Progenitor cell of endocrine pancreas (in vitro differentiated cells): Measurements from ENCODE around the gene IRF2BP1. TPM values are rescaled to one million over a fixed set of nuclear protein-coding genes. Genes with fewer than 3 reads are reported as not detected.

ENCODE experiments used
- DNase-seq: peaks from one replicate; pipeline ENCODE4 v3.0.0; 2021; ENCODE audit warnings: low spot score; ENCODE audit not compliant: unreplicated experiment
- H3K27ac Mint-ChIP-seq: 2 replicates; pipeline ENCODE4 v1.8.0; 2021; ENCODE audit warnings: mild to moderate bottlenecking, moderate library complexity, mixed read lengths
- H3K27me3 Mint-ChIP-seq: 2 replicates; pipeline ENCODE4 v1.8.0; 2021; ENCODE audit warnings: mixed read lengths
- H3K36me3 Mint-ChIP-seq: 2 replicates; pipeline ENCODE4 v1.8.0; 2022; ENCODE audit warnings: mixed read lengths; ENCODE audit not compliant: insufficient read depth
- H3K4me1 Mint-ChIP-seq: 2 replicates; pipeline ENCODE4 v1.8.0; 2021; ENCODE audit warnings: low read depth, mixed read lengths
- H3K4me3 Mint-ChIP-seq: 2 replicates; pipeline ENCODE4 v1.8.0; 2021; ENCODE audit warnings: low read depth, mild to moderate bottlenecking, moderate library complexity, mixed read lengths
- H3K9me3 Mint-ChIP-seq: 2 replicates; pipeline ENCODE4 v1.8.0; 2021; ENCODE audit warnings: low read depth, mixed read lengths
- total RNA-seq: library from RNA; stranded (reverse); gene quantifications from 2 replicates; pipeline ENCODE4 v1.2.1, GENCODE V29; 2021
- TF ChIP-seq, protein P1 (sequence below): fragments of 200-600 bp; sonication (generic); IDR thresholded peaks from one replicate; pipeline ENCODE4 v1.5.0; 2021; ENCODE audit warnings: antibody characterized with exemption, mild to moderate bottlenecking; ENCODE audit not compliant: unreplicated experiment

IRF2BP1 gene
- total RNA-seq, 1 donor from 2014 or later = 35.0 TPM

- no peak for DNase-seq
- H3K36me3 Mint-ChIP-seq = no peaks in the 10 kb centered on the region
- peak overlapping the region; percentile 89 for H3K4me3 Mint-ChIP-seq
- H3K9me3 Mint-ChIP-seq = no peaks in the 10 kb centered on the region
- peaks cover 34% of the 10 kb centered on the region for H3K4me1 Mint-ChIP-seq
- no peaks in the 10 kb centered on the region for H3K27me3 Mint-ChIP-seq
- TF ChIP-seq, protein P1, sequence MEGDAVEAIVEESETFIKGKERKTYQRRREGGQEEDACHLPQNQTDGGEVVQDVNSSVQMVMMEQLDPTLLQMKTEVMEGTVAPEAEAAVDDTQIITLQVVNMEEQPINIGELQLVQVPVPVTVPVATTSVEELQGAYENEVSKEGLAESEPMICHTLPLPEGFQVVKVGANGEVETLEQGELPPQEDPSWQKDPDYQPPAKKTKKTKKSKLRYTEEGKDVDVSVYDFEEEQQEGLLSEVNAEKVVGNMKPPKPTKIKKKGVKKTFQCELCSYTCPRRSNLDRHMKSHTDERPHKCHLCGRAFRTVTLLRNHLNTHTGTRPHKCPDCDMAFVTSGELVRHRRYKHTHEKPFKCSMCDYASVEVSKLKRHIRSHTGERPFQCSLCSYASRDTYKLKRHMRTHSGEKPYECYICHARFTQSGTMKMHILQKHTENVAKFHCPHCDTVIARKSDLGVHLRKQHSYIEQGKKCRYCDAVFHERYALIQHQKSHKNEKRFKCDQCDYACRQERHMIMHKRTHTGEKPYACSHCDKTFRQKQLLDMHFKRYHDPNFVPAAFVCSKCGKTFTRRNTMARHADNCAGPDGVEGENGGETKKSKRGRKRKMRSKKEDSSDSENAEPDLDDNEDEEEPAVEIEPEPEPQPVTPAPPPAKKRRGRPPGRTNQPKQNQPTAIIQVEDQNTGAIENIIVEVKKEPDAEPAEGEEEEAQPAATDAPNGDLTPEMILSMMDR = no peak
- peak overlapping the region; percentile 90 for H3K27ac Mint-ChIP-seq
Observed at GRCh38 chr19:45864629-45865082, 21.3 kb downstream of the IRF2BP1 start.

- Mint-ChIP-seq H3K9me3 (no peaks in the 10 kb centered on the region), H3K4me3 (peak within 1 kb of the TSS; percentile 89), H3K27me3 (no peaks in the 10 kb centered on the region), H3K4me1 (peaks cover 34% of the 10 kb centered on the region), H3K27ac (peak within 1 kb of the TSS; percentile 98), H3K36me3 (no peaks in the 10 kb centered on the region)
- DNase-seq = peak; percentile 71
- TF ChIP-seq, protein P1 = peak; percentile 89
Observed at GRCh38 chr19:45863840-45864628, 21.9 kb downstream of the IRF2BP1 start, which contains the start of gene FOXA3. TSS of gene FOXA3 (plus strand) at chr19:45864326. CDS start at chr19:45864457, 131 bp downstream.

DNA sequence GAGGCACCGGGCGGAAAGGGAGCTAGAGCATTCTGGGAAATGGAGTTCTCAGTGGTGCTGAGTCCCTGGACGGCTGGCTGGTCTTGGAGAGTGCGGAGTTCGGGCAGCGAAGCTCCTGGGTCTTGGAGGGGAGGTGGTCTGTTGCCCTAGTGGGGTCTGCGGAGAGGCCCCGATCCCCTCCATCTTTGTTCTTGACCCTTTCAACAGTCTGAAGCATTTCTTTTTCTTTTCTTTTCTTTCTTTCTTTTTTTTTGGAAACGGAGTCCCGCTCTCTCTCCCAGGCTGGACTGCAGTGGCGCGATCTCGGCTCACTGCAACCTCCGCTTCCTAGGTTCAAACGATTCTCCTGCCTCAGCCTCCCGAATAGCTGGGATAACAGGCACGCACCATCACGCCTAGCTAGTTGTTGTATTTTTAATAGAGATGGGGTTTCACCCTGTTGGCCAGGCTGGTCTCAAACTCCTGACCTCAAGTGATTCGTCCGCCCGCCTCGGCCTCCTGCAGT, 22.6 kb downstream of the IRF2BP1 start:
- Mint-ChIP-seq H3K27ac (peak overlapping the region; percentile 98), H3K4me1 (peaks cover 34% of the 10 kb centered on the region), H3K4me3 (peak overlapping the region; percentile 89), H3K27me3 (no peaks in the 10 kb centered on the region), H3K9me3 (no peaks in the 10 kb centered on the region), H3K36me3 (no peaks in the 10 kb centered on the region)
- no peak for DNase-seq
- TF ChIP-seq, protein P1 = no peak

DNA sequence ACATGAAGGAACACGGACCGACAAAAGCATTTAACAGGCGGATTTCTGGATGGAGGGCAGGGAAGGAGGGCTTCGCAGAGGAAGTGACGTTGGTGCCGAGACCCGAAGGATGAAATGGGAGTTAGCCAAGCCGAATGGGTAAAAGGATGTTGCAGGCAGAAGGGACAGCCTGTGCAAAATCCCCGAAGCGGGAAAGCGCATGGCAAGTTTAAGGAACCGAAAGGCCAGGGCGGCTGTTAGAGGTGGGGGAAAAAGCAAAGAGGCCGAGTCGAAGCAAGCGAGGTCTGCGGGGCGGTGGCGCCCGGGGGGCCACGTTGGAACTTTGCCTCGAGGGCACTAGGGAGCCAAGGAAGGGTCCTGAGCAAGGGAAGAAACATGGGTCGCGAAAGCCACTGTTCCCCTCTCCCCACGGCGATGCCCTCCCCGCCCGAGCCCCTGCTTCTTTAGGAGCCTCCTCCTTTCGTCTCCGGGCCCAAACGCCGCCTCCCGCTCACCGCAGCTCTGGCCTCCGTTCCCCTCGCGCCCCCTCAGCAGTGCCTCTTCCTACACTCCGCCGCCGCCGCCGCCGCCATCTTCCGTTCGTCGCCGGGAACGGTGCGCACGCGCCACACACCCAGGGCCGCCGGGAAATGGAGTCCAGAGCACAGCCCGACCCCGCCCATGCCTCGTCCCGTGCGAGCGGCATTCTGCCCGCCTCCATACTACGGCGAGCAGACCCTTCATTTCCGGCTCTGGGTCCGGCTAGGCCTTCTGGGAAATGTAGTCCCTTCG, 23.2 kb downstream of the IRF2BP1 start, which contains the start of gene SYMPK:
Gene SYMPK (minus strand): TSS at position 584 of the 771 bp plus-strand sequence. CDS start 8,652 bp downstream, outside the sequence.
- H3K9me3 Mint-ChIP-seq = no peaks in the 10 kb centered on the region
- DNase-seq = peak; percentile 98
- peak within 1 kb of the TSS; percentile 89 for H3K4me3 Mint-ChIP-seq
- TF ChIP-seq, protein P1 = no peak
- H3K36me3 Mint-ChIP-seq = peaks cover 3% of the 10 kb centered on the region
- H3K27me3 Mint-ChIP-seq = no peaks in the 10 kb centered on the region
- H3K4me1 Mint-ChIP-seq = peaks cover 32% of the 10 kb centered on the region
- peak within 1 kb of the TSS; percentile 98 for H3K27ac Mint-ChIP-seq

DNA sequence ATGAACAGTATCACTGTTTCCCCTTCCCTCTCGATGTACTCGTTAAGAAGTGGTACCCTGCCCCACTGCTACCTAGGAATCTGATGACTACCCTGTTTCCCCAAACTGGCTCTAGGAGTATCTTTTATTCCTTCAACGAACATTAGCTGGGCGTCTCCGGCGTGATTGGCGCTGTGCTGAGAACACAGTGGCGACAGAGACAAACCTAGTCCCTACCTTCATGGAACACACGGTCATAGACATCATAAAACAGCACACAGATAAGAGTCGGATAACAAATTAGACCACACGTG, 23.7 kb downstream of the IRF2BP1 start:
- TF ChIP-seq, protein P1 = no peak
- Mint-ChIP-seq H3K27ac (peak overlapping the region; percentile 98), H3K4me1 (peaks cover 30% of the 10 kb centered on the region), H3K36me3 (peaks cover 3% of the 10 kb centered on the region), H3K4me3 (peak overlapping the region; percentile 89), H3K9me3 (no peaks in the 10 kb centered on the region), H3K27me3 (no peaks in the 10 kb centered on the region)
- DNase-seq = no peak
